Stomach (tissue), 9 donors: ENCODE results near the gene FARSA. TPM values are rescaled to one million over a fixed set of nuclear protein-coding genes. Genes with fewer than 3 reads are reported as not detected.

Experiments
- DNase-seq, 2 donors: peaks; one replicate each; pipeline versions ENCODE4 v3.0.0 to v3.0.0-alpha.2; 2013 to 2019
- H3K27ac ChIP-seq, 5 donors: fragments of 200-600 bp in 4 of 5; sonication (generic) in 4 of 5; one replicate each; pipeline ENCODE4 v1.5.1; 2013 to 2019; ENCODE audit warnings: mild to moderate bottlenecking in 1 of 5, moderate library complexity in 1 of 5
- H3K27me3 ChIP-seq, 3 donors: fragments of 200-600 bp; sonication (generic); one replicate each; pipeline ENCODE4 v1.5.1; 2017 to 2019; ENCODE audit warnings: mixed run types in 1 of 3
- H3K36me3 ChIP-seq, 4 donors: fragments of 200-600 bp; sonication (generic); 1 replicate in 3 of 4; 2 replicates in 1 of 4; pipeline ENCODE4 v1.5.1; 2016 to 2019
- H3K4me1 ChIP-seq, 4 donors: fragments of 200-600 bp; sonication (generic); one replicate each; pipeline ENCODE4 v1.5.1; 2016 to 2019
- H3K4me3 ChIP-seq, 4 donors: fragments of 200-600 bp; sonication (generic) in 3 of 4; one replicate each; pipeline ENCODE4 v1.5.1; 2016 to 2019; ENCODE audit warnings: mild to moderate bottlenecking in 1 of 4
- H3K9me3 ChIP-seq, 4 donors: fragments of 200-600 bp; sonication (generic); one replicate each; pipeline ENCODE4 v1.5.1; 2016 to 2019
- EP300 ChIP-seq: sonication (generic); formaldehyde crosslinking; IDR thresholded peaks from one replicate; pipeline ENCODE4 v1.6.1; 2017; ENCODE audit warnings: antibody characterized with exemption
- POLR2A ChIP-seq, 4 donors: fragments of 450-650 bp; IDR thresholded peaks; one replicate each; pipeline ENCODE4 v1.6.1; 2016; ENCODE audit warnings: antibody characterized with exemption in 4 of 4, control low read depth in 2 of 4, mild to moderate bottlenecking in 1 of 4, moderate library complexity in 1 of 4
- POLR2AphosphoS5 ChIP-seq, 3 donors: sonication (generic); formaldehyde crosslinking; IDR thresholded peaks; one replicate each; pipeline ENCODE4 v1.6.1; 2016; ENCODE audit warnings: antibody characterized with exemption in 3 of 3
- WGBS, 5 donors: extraction: QIAGEN DNeasy Blood & Tissue Kit in 3 of 5; methylation state at CpG; one replicate each; pipeline versions ENCODE4 v1.1.5 to v1.1.7; 2013 to 2018; 5-methylcytosine and 5-hydroxymethylcytosine counted together
- intact Hi-C: fragments of 100-400 bp; cut with DNase I; formaldehyde crosslinking; loops from one replicate; pipeline ENCODE4 v1.15.1; 2023; ENCODE audit warnings: low total_unique reads
- polyA plus RNA-seq, 3 donors: library from polyadenylated mRNA; stranded (reverse); fragments of 200-250 nt; gene quantifications; one replicate each; pipeline ENCODE4 v1.2.3, GENCODE V29; 2013
- total RNA-seq, 5 donors: library from RNA; depleted of rRNA; stranded (reverse); fragments of >200 nt; gene quantifications; one replicate each; pipeline versions ENCODE4 v1.1.0 to v1.2.3, GENCODE V29; 2014 to 2016
- TF ChIP-seq, protein P1 (sequence below), 7 experiments: fragments of 450-650 bp in 4 of 7; fragments of 200-600 bp in 3 of 7; sonication (generic) in 3 of 7; IDR thresholded peaks; one replicate each; pipeline ENCODE4 v1.5.1; 2016 to 2019; ENCODE audit warnings: antibody characterized with exemption in 7 of 7, control low read depth in 2 of 7, mild to moderate bottlenecking in 1 of 7
- donor health status: healthy with polysubstance abuse.
- donor health status: Bipolar disorder and iron deficiency.
- donor health status: healthy.

The FARSA gene
- total and polyA plus RNA-seq, 8 donors: 27.2 to 125 (median 39.8) TPM

DNA sequence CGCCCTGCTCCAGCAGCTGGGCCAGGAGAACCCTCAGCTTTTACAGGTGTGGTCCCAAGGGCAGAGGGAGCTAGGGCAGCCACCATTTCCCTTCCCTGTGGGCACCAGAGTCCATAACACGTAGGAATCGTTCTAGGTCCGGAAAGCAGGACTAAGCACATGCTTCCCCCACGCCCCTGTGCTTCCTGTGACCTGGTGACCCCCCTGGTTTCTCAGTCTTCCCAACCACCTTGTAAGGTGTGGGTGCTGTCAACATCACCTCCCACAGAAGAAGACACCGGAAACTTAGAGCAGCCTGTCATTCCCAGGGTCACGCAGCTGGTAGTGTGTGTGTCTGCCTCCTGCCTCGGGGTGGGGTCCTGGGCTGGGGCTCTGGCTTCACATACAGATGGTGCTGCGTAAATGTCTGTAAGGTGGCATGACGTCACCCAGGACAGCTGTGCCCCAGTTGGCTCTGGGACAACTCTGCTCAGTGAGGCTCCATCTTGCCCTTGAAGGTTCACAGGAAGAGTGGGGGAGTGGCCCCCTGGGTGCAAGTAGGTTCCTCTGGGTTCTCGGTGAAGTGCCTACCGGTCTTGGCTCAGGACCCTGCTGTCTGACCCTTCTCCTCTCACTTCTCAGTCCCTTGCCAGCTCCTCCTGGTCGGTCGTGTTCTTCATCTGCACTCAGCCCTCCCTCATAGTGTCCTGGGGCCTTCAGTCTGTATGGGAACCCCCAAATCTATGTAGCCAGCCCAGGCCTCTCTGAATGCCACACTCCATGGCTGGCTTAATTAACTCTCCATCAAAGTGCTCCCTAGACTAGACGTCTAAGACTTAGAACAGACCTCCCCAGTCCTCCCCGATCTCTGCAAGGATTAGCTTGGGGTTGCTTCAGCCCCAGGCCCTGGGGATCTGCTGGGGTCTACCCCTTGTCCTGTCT lies 16.1 kb upstream of the FARSA start:
- Histone ChIP-seq H3K4me3 (no peak overlapping the region), H3K36me3 (peaks cover 63 to 78% (median 76%) of the 10 kb centered on the region in 4 donors), H3K4me1 (peaks cover 39 to 60% (median 50%) of the 10 kb centered on the region in 4 donors), H3K27me3 (no peaks in the 10 kb centered on the region), H3K9me3 (no peaks in the 10 kb centered on the region), H3K27ac (no peak overlapping the region)
- TF ChIP-seq EP300 (no peak), POLR2AphosphoS5 (IDR thresholded peaks at IDR 0.05) (no peak), POLR2A (IDR thresholded peaks at IDR 0.05) (no peak)
- TF ChIP-seq, protein P1, sequence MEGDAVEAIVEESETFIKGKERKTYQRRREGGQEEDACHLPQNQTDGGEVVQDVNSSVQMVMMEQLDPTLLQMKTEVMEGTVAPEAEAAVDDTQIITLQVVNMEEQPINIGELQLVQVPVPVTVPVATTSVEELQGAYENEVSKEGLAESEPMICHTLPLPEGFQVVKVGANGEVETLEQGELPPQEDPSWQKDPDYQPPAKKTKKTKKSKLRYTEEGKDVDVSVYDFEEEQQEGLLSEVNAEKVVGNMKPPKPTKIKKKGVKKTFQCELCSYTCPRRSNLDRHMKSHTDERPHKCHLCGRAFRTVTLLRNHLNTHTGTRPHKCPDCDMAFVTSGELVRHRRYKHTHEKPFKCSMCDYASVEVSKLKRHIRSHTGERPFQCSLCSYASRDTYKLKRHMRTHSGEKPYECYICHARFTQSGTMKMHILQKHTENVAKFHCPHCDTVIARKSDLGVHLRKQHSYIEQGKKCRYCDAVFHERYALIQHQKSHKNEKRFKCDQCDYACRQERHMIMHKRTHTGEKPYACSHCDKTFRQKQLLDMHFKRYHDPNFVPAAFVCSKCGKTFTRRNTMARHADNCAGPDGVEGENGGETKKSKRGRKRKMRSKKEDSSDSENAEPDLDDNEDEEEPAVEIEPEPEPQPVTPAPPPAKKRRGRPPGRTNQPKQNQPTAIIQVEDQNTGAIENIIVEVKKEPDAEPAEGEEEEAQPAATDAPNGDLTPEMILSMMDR (IDR thresholded peaks at IDR 0.05): no peak
- intact Hi-C loops: no loop called here
- no peak for DNase-seq
- WGBS, 5 donors: 81 to 88% (median 83%) methylated on average over 16 of the region's 16 CpGs

DNA sequence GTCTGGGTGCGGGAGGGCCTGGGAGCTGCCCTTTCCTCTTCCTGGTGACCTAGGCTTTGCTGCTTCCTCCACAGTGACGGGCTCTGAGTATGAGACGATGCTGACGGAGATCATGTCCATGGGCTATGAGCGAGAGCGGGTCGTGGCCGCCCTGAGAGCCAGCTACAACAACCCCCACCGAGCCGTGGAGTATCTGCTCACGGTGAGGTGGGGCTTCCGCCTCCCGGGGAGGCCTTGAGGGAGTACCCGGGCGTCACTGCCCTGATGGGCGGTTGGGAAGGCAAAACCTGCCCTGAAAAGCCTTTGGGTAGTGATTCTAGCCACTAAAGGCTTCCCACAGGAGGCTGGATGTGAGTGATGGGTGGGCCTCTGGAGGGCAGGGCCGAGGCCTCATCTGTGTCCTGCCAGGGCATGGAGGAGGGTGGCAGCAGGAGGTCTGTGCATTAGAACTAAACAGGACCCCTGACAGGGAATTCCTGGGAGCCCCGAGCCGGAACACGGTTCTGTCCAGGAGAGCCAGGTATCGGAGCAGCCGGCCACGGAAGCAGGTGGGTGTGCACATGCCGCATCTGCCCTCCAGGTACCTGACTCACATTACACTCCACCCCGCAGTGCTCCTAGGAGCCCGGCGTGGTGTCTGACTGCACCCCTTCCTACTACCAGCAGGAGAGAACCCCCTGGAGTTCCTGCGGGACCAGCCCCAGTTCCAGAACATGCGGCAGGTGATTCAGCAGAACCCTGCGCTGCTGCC lies 15.3 kb upstream of the FARSA start:
- H3K9me3 ChIP-seq: no peaks in the 10 kb centered on the region
- TF ChIP-seq EP300 (no peak), POLR2A (IDR thresholded peaks at IDR 0.05) (no peak), POLR2AphosphoS5 (IDR thresholded peaks at IDR 0.05) (no peak)
- TF ChIP-seq, protein P1 (IDR thresholded peaks at IDR 0.05): no peak
- intact Hi-C loops: no loop called here
- H3K27me3 ChIP-seq: no peaks in the 10 kb centered on the region
- 91 to 94% (median 93%) methylated on average over 21 to 30 of the region's 30 CpGs for WGBS, 5 donors
- no peak for DNase-seq
- peak overlapping the region in 2 of 5 donors; percentile 22 to 99 for H3K27ac ChIP-seq
- no peak overlapping the region for H3K4me3 ChIP-seq
- H3K4me1 ChIP-seq: peaks cover 35 to 60% (median 49%) of the 10 kb centered on the region in 4 donors
- peaks cover 72 to 78% (median 76%) of the 10 kb centered on the region in 4 donors for H3K36me3 ChIP-seq

DNA sequence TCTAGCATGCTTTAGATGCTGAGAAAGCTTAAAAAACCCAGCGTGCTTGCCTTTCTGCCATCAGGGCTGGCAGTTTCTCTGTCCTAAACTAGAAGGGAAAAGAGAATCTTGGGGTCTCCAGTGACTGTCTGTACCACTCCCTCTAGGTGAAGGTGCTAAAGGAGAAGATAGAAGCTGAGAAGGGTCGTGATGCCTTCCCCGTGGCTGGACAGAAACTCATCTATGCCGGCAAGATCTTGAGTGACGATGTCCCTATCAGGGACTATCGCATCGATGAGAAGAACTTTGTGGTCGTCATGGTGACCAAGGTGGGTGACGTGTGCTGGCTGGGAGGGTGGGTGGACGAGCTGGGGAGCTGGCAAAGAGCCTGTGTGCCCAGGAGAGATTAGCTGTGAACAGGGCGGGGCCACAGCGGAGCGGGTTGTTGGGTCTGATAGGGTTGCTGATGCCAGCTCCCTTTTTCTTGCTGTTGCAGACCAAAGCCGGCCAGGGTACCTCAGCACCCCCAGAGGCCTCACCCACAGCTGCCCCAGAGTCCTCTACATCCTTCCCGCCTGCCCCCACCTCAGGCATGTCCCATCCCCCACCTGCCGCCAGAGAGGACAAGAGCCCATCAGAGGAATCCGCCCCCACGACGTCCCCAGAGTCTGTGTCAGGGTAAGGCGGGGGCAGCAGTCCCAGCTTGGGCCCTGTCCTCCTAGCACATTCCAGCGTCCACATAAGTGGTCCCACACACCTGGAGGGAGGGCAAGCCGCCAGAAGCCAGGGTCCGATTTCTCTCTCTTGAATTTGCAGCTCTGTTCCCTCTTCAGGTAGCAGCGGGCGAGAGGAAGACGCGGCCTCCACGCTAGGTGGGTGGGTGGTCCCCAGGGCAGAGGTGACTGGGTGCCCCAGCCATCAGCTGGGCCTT lies 14.4 kb upstream of the FARSA start:
- Histone ChIP-seq H3K27ac (peak overlapping the region in 3 of 5 donors; percentile 22 to 99 (median 42)), H3K4me1 (peaks cover 28 to 60% (median 50%) of the 10 kb centered on the region in 4 donors), H3K36me3 (peaks cover 75 to 78% (median 76%) of the 10 kb centered on the region in 4 donors), H3K4me3 (no peak overlapping the region), H3K9me3 (no peaks in the 10 kb centered on the region), H3K27me3 (no peaks in the 10 kb centered on the region)
- peak; percentile 48 to 60 for DNase-seq
- TF ChIP-seq, protein P1 (IDR thresholded peaks at IDR 0.05): no peak
- TF ChIP-seq EP300: no peak
- no peak for TF ChIP-seq POLR2A (IDR thresholded peaks at IDR 0.05)
- no peak for TF ChIP-seq POLR2AphosphoS5 (IDR thresholded peaks at IDR 0.05)
- intact Hi-C loops: no loop called here
- WGBS, 5 donors: 58 to 73% (median 65%) methylated on average over 24 to 28 of the region's 28 CpGs
